Brain microvascular endothelial cell (primary cell): ENCODE data around the gene WRAP73.

ENCODE experiments used
- DNase-seq: peaks from one replicate; pipeline ENCODE4 v3.0.0-alpha.2; 2020
- H3K27ac ChIP-seq: fragments of 250-450 bp; sonication (Bioruptor Pico); 2 replicates; pipeline ENCODE4 v1.5.1; 2020; ENCODE audit warnings: mild to moderate bottlenecking, moderate library complexity
- H3K27me3 ChIP-seq: fragments of 250-450 bp; sonication (Bioruptor Pico); replicated peaks from 2 replicates; pipeline ENCODE4 v1.5.1; 2020; ENCODE audit warnings: mild to moderate bottlenecking
- H3K36me3 ChIP-seq: fragments of 250-450 bp; sonication (Bioruptor Pico); replicated peaks from 2 replicates; pipeline ENCODE4 v1.5.1; 2020; ENCODE audit warnings: mild to moderate bottlenecking
- H3K4me3 ChIP-seq: 2 replicates; pipeline ENCODE4 v1.5.1; 2011; ENCODE audit warnings: low read depth, mild to moderate bottlenecking, control low read depth, low read length, moderate library complexity
- in situ Hi-C: cut with HindIII; loops from 2 replicates; pipeline ENCODE4 v1.10.0; 2017; ENCODE audit warnings: low sequenced_read_pairs, low pct_ligation_motif_present
- TF ChIP-seq, protein P1 (sequence below): IDR thresholded peaks from 2 replicates; pipeline ENCODE4 v1.5.1; 2011; ENCODE audit warnings: low read depth, mild to moderate bottlenecking, moderate library complexity, low read length, control low read depth, inconsistent platforms; ENCODE audit errors: missing control alignments

Gene WRAP73

DNA sequence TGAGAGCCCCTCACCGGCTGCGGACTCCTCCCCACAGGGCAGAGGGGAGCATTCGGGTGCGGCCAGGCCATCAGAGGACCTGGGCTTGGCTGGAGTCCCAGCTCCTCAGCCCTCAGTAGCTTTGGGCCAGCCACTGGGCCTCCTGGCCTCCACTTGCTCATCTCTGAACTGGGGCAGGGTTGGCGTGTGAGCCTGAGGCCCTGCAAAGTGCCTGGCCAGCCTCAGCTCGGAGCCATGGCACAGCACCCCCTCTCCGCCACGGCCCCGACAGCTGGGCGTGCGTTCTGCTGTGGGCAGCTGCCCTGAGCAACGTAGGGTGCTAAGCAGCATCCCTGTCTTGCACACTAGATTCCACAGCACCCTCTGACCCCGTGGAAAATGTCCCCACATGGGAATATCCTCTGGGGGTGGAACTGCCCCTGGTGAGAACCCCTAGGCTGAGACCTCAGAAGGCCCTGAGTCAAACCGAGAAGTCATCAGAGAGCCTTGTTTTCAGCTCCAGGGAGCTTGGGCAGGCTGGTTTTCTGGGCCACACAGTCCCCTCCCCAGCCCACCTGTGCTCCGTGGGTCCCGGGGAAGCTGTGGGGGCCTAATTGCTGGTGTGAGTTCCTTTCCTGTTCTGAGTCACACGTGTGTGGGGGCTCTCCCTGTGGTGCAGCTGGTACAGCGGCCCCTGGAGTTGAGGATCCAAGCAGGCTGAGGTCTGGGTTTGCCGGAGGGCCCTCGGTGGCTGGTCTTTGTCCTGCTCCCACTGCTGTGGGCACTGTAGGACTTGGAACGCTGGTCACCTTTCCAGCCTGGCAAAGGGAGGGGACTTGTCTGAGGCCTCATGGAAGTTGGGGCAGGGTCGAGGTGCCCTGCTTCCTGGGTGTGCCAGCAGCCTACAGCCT lies 26.9 kb upstream of the WRAP73 start:
- in situ Hi-C loops: no loop called here
- Histone ChIP-seq H3K27me3 (no peaks in the 10 kb centered on the region), H3K36me3 (no peaks in the 10 kb centered on the region), H3K4me3 (no peak overlapping the region), H3K27ac (no peak overlapping the region)
- TF ChIP-seq, protein P1, sequence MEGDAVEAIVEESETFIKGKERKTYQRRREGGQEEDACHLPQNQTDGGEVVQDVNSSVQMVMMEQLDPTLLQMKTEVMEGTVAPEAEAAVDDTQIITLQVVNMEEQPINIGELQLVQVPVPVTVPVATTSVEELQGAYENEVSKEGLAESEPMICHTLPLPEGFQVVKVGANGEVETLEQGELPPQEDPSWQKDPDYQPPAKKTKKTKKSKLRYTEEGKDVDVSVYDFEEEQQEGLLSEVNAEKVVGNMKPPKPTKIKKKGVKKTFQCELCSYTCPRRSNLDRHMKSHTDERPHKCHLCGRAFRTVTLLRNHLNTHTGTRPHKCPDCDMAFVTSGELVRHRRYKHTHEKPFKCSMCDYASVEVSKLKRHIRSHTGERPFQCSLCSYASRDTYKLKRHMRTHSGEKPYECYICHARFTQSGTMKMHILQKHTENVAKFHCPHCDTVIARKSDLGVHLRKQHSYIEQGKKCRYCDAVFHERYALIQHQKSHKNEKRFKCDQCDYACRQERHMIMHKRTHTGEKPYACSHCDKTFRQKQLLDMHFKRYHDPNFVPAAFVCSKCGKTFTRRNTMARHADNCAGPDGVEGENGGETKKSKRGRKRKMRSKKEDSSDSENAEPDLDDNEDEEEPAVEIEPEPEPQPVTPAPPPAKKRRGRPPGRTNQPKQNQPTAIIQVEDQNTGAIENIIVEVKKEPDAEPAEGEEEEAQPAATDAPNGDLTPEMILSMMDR: no peak
- no peak for DNase-seq

DNA sequence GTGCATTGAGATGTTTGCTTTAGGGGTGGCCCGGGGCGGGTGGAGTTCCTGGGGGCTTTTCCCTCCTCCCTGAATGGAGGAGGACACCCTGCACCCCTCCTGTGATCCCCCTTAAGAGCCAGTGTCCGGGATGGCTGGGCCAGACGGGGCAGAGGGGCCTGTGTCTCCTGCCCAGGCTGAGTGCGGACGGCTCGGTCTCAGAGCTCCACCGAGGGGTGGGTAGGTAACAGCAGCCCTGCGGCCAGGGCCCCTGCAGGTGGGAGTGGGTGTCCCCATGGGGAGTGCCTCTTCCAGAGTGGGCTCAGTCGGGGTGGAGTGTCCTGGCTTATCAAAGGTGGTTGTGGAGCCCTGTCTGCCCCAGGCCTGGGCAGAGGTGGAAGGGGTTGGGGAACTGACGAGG lies 25.5 kb upstream of the WRAP73 start:
- no peak for DNase-seq
- Histone ChIP-seq H3K4me3 (no peak overlapping the region), H3K27me3 (no peaks in the 10 kb centered on the region), H3K36me3 (no peaks in the 10 kb centered on the region), H3K27ac (no peak overlapping the region)
- TF ChIP-seq, protein P1: no peak
- in situ Hi-C loops: no loop called here

DNA sequence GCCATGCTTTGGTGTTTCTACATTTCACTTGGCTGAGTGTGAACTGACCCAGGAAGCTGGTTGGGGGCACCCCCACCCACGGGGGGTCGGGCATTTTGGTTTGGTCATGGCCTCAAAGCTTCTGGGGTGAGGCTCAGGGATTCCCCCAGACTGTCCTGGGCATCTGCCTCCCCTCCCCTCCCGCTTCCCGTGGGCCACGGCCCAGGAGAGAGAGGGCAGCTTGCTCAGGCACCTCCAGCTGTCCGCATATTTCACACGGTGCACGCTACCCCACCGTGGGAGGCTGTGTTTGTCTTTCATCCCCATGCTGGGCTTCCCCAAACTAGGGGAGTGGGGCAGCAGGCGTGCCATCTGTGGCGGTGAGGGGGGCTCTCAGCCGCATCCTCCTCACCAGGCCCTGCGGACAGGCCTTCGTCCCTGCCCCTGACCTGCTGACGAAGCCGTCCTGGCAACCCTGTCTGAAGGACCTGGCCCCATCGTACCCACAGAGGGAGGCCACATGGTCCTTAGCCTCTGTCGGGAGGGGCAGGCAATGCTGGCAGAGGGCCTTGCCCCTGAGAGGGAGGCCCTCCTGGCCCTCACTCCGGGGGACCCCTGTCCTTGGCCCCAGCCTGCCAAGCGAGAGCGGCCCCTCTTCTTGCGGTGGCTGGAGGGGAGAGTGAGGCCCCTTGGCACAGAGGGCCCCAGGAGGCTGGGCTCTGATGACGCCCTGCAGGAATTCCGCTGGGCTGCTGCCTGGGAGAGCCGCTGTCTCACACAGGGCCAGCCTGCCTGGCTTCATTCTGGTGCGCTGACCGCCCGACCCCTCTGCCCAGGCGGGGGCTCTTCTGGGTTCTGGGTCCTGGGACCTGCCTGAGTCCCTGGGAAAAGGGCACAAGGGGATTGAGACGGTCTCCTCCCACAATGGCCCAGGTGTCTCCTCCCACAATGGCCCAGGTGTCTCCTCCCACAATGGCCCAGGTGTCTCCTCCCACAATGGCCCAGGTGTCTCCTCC lies 24.5 kb upstream of the WRAP73 start:
- Histone ChIP-seq H3K4me3 (no peak overlapping the region), H3K27ac (no peak overlapping the region), H3K27me3 (no peaks in the 10 kb centered on the region), H3K36me3 (no peaks in the 10 kb centered on the region)
- no peak for DNase-seq
- in situ Hi-C loops: no loop called here
- TF ChIP-seq, protein P1: no peak

DNA sequence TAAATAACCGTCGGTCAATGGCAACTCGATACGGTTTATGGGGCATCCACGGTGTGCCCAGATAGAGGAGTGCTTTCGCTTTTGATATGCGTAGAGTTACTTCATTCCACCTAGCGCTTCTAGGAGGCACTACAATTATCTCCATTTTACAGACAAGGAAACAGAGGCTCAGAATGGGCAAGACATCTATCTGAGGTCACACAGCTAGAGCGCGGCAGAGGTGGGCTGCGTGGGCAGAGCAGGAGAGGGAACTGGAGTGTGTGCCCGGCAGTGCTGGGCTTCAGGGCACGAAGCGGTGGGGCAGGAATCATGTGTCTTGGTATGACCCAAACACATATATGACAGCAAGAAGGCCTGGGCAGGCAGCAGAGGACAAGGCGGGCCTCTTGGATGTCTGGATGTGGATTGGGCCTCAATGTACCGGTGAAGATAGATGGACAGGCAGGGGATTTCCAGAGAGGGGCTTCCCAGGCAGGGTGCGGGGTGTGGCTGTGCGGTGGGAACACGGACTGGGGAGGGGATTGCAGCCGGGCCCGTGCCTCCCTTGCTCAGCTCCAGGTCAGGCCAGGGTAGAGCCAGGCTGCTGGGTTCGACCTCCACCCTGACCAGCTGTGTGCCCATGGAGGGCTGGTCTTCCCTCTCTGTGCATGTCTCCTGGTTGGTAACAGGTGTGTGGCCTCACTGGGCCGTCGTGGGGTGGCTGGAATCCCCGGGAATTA lies 23.6 kb upstream of the WRAP73 start:
- TF ChIP-seq, protein P1: no peak
- no peak for DNase-seq
- in situ Hi-C loops: no loop called here

DNA sequence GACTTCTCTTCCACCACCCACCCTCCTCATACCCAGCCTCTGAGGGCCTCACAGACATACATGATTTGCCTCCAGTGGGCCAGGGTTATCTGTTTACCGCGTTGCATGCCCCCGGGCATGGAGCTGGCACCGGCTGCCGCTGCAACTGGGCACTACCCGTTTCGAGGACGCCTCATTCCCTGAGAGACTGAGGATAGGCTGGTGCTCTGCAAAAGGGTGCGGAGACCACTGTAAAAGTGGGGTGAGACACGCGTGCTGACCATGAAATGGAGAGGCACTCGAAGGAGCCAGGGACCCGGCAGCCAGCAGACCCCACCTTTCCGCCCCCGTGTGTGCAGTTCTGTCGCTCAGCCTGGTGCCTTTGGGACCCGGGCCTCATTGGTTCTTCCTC lies 23.1 kb upstream of the WRAP73 start:
- Histone ChIP-seq H3K36me3 (no peaks in the 10 kb centered on the region), H3K27me3 (no peaks in the 10 kb centered on the region), H3K4me3 (no peak overlapping the region), H3K27ac (no peak overlapping the region)
- TF ChIP-seq, protein P1: no peak
- in situ Hi-C loops: no loop called here
- DNase-seq: no peak

More for the DNA sequence above, 23.6 kb upstream of the WRAP73 start:
- no peaks in the 10 kb centered on the region for H3K27me3 ChIP-seq
- H3K36me3 ChIP-seq: no peaks in the 10 kb centered on the region
- H3K27ac ChIP-seq: no peak overlapping the region
- no peak overlapping the region for H3K4me3 ChIP-seq
